ENCODE results near the gene EPS15. TPM values are rescaled to one million over a fixed set of nuclear protein-coding genes. Genes with fewer than 3 reads are reported as not detected.

Gene EPS15
- total RNA-seq, 1 donor from 2014 or later: 20.6 TPM

GRCh38 chr1:51321924-51322280 lies 197.2 kb downstream of the EPS15 start:
- no peak for TF ChIP-seq CTCF (conservative IDR thresholded peaks at IDR 0.05; ENCODE audit: low read depth, low read length)
- no peak for DNase-seq (ENCODE audit: low read depth)
- no peak overlapping the region for H3K4me3 ChIP-seq (ENCODE audit: low read depth, low read length)

- DNase-seq (ENCODE audit: low read depth): no peak
- TF ChIP-seq CTCF (conservative IDR thresholded peaks at IDR 0.05; ENCODE audit: low read depth, low read length): no peak
- H3K4me3 ChIP-seq (ENCODE audit: low read depth, low read length): no peak overlapping the region
These were observed 197.8 kb downstream of the EPS15 start for GRCh38 chr1:51320967-51321923.

GRCh38 chr1:51317798-51318197 lies 201.3 kb downstream of the EPS15 start:
- H3K4me3 ChIP-seq (ENCODE audit: low read depth, low read length): no peak overlapping the region
- no peak for DNase-seq (ENCODE audit: low read depth)
- TF ChIP-seq CTCF (conservative IDR thresholded peaks at IDR 0.05; ENCODE audit: low read depth, low read length): no peak

- TF ChIP-seq CTCF (conservative IDR thresholded peaks at IDR 0.05; ENCODE audit: low read depth, low read length): no peak
- DNase-seq (ENCODE audit: low read depth): no peak
- no peak overlapping the region for H3K4me3 ChIP-seq (ENCODE audit: low read depth, low read length)
These were observed 202.3 kb downstream of the EPS15 start for GRCh38 chr1:51316846-51317120.

GRCh38 chr1:51316113-51316845 lies 202.8 kb downstream of the EPS15 start:
- no peak overlapping the region for H3K4me3 ChIP-seq (ENCODE audit: low read depth, low read length)
- DNase-seq (ENCODE audit: low read depth): no peak
- no peak for TF ChIP-seq CTCF (conservative IDR thresholded peaks at IDR 0.05; ENCODE audit: low read depth, low read length)

GRCh38 chr1:51314974-51315373 lies 204.1 kb downstream of the EPS15 start:
- no peak overlapping the region for H3K4me3 ChIP-seq (ENCODE audit: low read depth, low read length)
- DNase-seq (ENCODE audit: low read depth): no peak
- no peak for TF ChIP-seq CTCF (conservative IDR thresholded peaks at IDR 0.05; ENCODE audit: low read depth, low read length)

Measured in epithelial cell of proximal tubule (primary cell).